PC-3 (cell line): ENCODE data around the gene NIPAL3.

Experiments
- CTCF ChIP-seq: fragments of 300-600 bp; sonication (generic); conservative IDR thresholded peaks from 2 replicates; pipeline ENCODE4 v1.5.1; 2017; ENCODE audit warnings: antibody characterized with exemption, low read depth, mild to moderate bottlenecking, low read length
- EZH2 ChIP-seq: fragments of 300-600 bp; sonication (generic); IDR thresholded peaks from one replicate; pipeline ENCODE4 v1.6.1; 2017; ENCODE audit warnings: antibody characterized with exemption, mild to moderate bottlenecking, low read length; ENCODE audit not compliant: unreplicated experiment
- EZH2phosphoT487 ChIP-seq: fragments of 300-600 bp; sonication (generic); IDR thresholded peaks from 2 replicates; pipeline ENCODE4 v1.6.1; 2018; ENCODE audit warnings: mild to moderate bottlenecking, antibody characterized with exemption, low read length, borderline replicate concordance

DNA sequence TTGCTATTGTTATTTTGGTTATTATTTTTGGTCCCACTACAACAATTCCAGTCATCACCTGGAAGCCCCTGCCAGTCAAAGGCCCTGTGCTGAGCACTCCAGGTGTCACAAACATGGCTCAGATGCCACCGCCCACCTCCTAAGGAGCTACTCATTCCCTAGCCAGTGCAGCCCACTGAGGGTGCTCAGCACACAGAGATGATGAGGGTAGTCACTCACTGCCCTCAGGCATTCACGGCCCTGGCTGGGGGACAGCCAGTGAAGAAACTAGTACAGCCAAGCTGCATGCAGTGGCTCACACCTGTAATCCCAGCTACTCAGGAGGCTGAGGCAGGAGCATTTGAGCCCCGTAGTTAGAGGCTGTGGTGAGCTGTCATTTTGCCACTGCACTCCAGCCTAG is 42.3 kb downstream of the NIPAL3 start:
- TF ChIP-seq EZH2: no peak
- TF ChIP-seq CTCF: no peak
- no peak for TF ChIP-seq EZH2phosphoT487
